Mesenchymal stem cell (in vitro differentiated cells and primary cell): Measurements from ENCODE around the gene LIPC.

Source experiments
- DNase-seq: peaks from one replicate; pipeline ENCODE4 v3.0.0-alpha.2; 2013
- H2AFZ ChIP-seq: one replicate; pipeline ENCODE4 v1.6.1; 2013; ENCODE audit warnings: low read depth, mild to moderate bottlenecking, control low read depth, inconsistent platforms, low read length, moderate library complexity
- H2AK5ac ChIP-seq: 2 replicates; pipeline ENCODE4 v1.6.1; 2013; ENCODE audit warnings: low read length, moderate library complexity, mild to moderate bottlenecking, inconsistent platforms; ENCODE audit not compliant: severe bottlenecking
- H2BK120ac ChIP-seq: one replicate; pipeline ENCODE4 v1.6.1; 2013; ENCODE audit warnings: low read depth, mild to moderate bottlenecking, inconsistent platforms, low read length, moderate library complexity
- H2BK12ac ChIP-seq, 2 experiments: one replicate each; pipeline ENCODE4 v1.6.1; 2013; ENCODE audit warnings: inconsistent platforms in 2 of 2, low read length in 2 of 2, mild to moderate bottlenecking in 2 of 2, moderate library complexity in 2 of 2, control low read depth in 1 of 2
- H2BK15ac ChIP-seq: one replicate; pipeline ENCODE4 v1.6.1; 2013; ENCODE audit warnings: mild to moderate bottlenecking, low read depth, inconsistent platforms; ENCODE audit not compliant: poor library complexity, severe bottlenecking
- H2BK5ac ChIP-seq: 2 replicates; pipeline ENCODE4 v1.6.1; 2013; ENCODE audit warnings: low read depth, mild to moderate bottlenecking, low read length, control low read depth, inconsistent platforms; ENCODE audit not compliant: poor library complexity, severe bottlenecking
- H3K14ac ChIP-seq, 2 experiments: one replicate each; pipeline ENCODE4 v1.6.1; 2013; ENCODE audit warnings: inconsistent platforms in 2 of 2, low read length in 2 of 2, control low read depth in 1 of 2, mild to moderate bottlenecking in 1 of 2, moderate library complexity in 1 of 2
- H3K18ac ChIP-seq, 2 experiments: one replicate each; pipeline ENCODE4 v1.6.1; 2013; ENCODE audit warnings: inconsistent platforms in 2 of 2, low read length in 2 of 2, control low read depth in 1 of 2, low read depth in 1 of 2, mild to moderate bottlenecking in 1 of 2
- H3K23ac ChIP-seq, 2 experiments: one replicate each; pipeline ENCODE4 v1.6.1; 2013; ENCODE audit warnings: inconsistent platforms in 2 of 2, low read length in 2 of 2, mild to moderate bottlenecking in 2 of 2, moderate library complexity in 2 of 2, control low read depth in 1 of 2
- H3K27ac ChIP-seq: 2 replicates; pipeline ENCODE4 v1.5.1; 2013; ENCODE audit warnings: mild to moderate bottlenecking, moderate library complexity, low read length, control low read depth, inconsistent platforms; ENCODE audit not compliant: poor library complexity, severe bottlenecking
- H3K27me3 ChIP-seq, 2 experiments: 2 replicates each; pipeline versions ENCODE4 v1.6.1 to v1.7.0; 2013; ENCODE audit warnings: low read length in 2 of 2, mild to moderate bottlenecking in 2 of 2, moderate library complexity in 2 of 2, control low read depth in 1 of 2, inconsistent platforms in 1 of 2; ENCODE audit not compliant: control insufficient read depth in 1 of 2, insufficient read depth in 1 of 2
- H3K36me3 ChIP-seq, 2 experiments: 2 replicates each; pipeline versions ENCODE4 v1.6.1 to v1.7.0; 2013; ENCODE audit warnings: low read length in 2 of 2, control low read depth in 1 of 2, inconsistent platforms in 1 of 2, low read depth in 1 of 2, mild to moderate bottlenecking in 1 of 2; ENCODE audit not compliant: insufficient read depth in 2 of 2, control insufficient read depth in 1 of 2
- H3K4ac ChIP-seq, 2 experiments: one replicate each; pipeline ENCODE4 v1.6.1; 2013; ENCODE audit warnings: inconsistent platforms in 2 of 2, low read length in 2 of 2, mild to moderate bottlenecking in 2 of 2, moderate library complexity in 2 of 2, control low read depth in 1 of 2, low read depth in 1 of 2
- H3K4me1 ChIP-seq: 2 replicates; pipeline ENCODE4 v1.6.1; 2013; ENCODE audit warnings: low read depth, low read length, control low read depth; ENCODE audit not compliant: control insufficient read depth, insufficient read depth
- H3K4me2 ChIP-seq: 2 replicates; pipeline ENCODE4 v1.6.1; 2013; ENCODE audit warnings: low read length, mild to moderate bottlenecking, inconsistent platforms; ENCODE audit not compliant: poor library complexity, severe bottlenecking
- H3K4me3 ChIP-seq, 2 experiments: 2 replicates each; pipeline versions ENCODE4 v1.5.1 to v1.7.0; 2013; ENCODE audit warnings: low read length in 2 of 2, mild to moderate bottlenecking in 2 of 2, control low read depth in 1 of 2, low read depth in 1 of 2; ENCODE audit not compliant: insufficient read depth in 1 of 2
- H3K79me1 ChIP-seq: replicated peaks from 2 replicates; pipeline ENCODE4 v1.6.1; 2013; ENCODE audit warnings: mild to moderate bottlenecking, control low read depth, low read length, inconsistent platforms; ENCODE audit not compliant: poor library complexity, severe bottlenecking
- H3K9ac ChIP-seq: 2 replicates; pipeline ENCODE4 v1.7.0; 2013; ENCODE audit warnings: mild to moderate bottlenecking, low read length, moderate library complexity
- H3K9me3 ChIP-seq: 2 replicates; pipeline ENCODE4 v1.7.0; 2013; ENCODE audit warnings: mild to moderate bottlenecking, low read length; ENCODE audit not compliant: control insufficient read depth
- H4K8ac ChIP-seq: one replicate; pipeline ENCODE4 v1.6.1; 2013; ENCODE audit warnings: inconsistent platforms, mild to moderate bottlenecking, low read length, moderate library complexity
- H4K91ac ChIP-seq: one replicate; pipeline ENCODE4 v1.6.1; 2013; ENCODE audit warnings: mild to moderate bottlenecking, low read length, inconsistent platforms
- WGBS: methylation state at CpG from one replicate; pipeline ENCODE4 v1.1.7; 2013; ENCODE audit warnings: mixed read lengths; 5-methylcytosine and 5-hydroxymethylcytosine counted together

Gene LIPC

GRCh38 chr15:58471348-58471747 lies 39.6 kb downstream of the LIPC start:
- H3K4ac ChIP-seq, result peak overlapping the region in 1 of 2 experiments; percentile 21
- no peak overlapping the region for H4K8ac ChIP-seq
- no peak overlapping the region for H3K27ac ChIP-seq
- no peaks in the 10 kb centered on the region for H3K79me1 ChIP-seq
- H4K91ac ChIP-seq, result no peak overlapping the region
- H2AFZ ChIP-seq, result no peak overlapping the region
- peak; percentile 20 for DNase-seq
- H3K23ac ChIP-seq, result no peak overlapping the region
- no peak overlapping the region for H2BK15ac ChIP-seq
- no peak overlapping the region for H3K4me3 ChIP-seq
- no peak overlapping the region for H3K4me2 ChIP-seq
- no peak overlapping the region for H3K18ac ChIP-seq
- no peak overlapping the region for H2BK5ac ChIP-seq
- WGBS, result 100% methylated on average over 1 of the region's 1 CpG
- no peak overlapping the region for H3K9ac ChIP-seq
- H3K4me1 ChIP-seq, result peaks cover 29% of the 10 kb centered on the region
- no peaks in the 10 kb centered on the region for H3K36me3 ChIP-seq
- no peaks in the 10 kb centered on the region for H3K9me3 ChIP-seq
- no peak overlapping the region for H3K14ac ChIP-seq
- no peaks in the 10 kb centered on the region for H3K27me3 ChIP-seq
- H2BK12ac ChIP-seq, result peak overlapping the region; percentile 2 to 77
- H2AK5ac ChIP-seq, result peak overlapping the region; percentile 95
- H2BK120ac ChIP-seq, result no peak overlapping the region

- Histone ChIP-seq H2AK5ac (peak overlapping the region; percentile 16), H3K4me1 (peaks cover 32% of the 10 kb centered on the region), H3K23ac (no peak overlapping the region), H3K4ac (no peak overlapping the region), H3K27me3 (no peaks in the 10 kb centered on the region), H3K9ac (no peak overlapping the region), H4K8ac (peak overlapping the region; percentile 41), H2AFZ (no peak overlapping the region), H3K27ac (no peak overlapping the region), H2BK120ac (no peak overlapping the region), H3K36me3 (no peaks in the 10 kb centered on the region), H3K4me3 (no peak overlapping the region), H2BK12ac (no peak overlapping the region), H2BK15ac (no peak overlapping the region), H4K91ac (no peak overlapping the region), H3K4me2 (no peak overlapping the region), H2BK5ac (no peak overlapping the region), H3K14ac (no peak overlapping the region), H3K9me3 (no peaks in the 10 kb centered on the region), H3K18ac (no peak overlapping the region), H3K79me1 (no peaks in the 10 kb centered on the region)
- 88% methylated on average over 3 of the region's 4 CpGs for WGBS
- no peak for DNase-seq
Observed at GRCh38 chr15:58472221-58472620, 40.4 kb downstream of the LIPC start.

DNA sequence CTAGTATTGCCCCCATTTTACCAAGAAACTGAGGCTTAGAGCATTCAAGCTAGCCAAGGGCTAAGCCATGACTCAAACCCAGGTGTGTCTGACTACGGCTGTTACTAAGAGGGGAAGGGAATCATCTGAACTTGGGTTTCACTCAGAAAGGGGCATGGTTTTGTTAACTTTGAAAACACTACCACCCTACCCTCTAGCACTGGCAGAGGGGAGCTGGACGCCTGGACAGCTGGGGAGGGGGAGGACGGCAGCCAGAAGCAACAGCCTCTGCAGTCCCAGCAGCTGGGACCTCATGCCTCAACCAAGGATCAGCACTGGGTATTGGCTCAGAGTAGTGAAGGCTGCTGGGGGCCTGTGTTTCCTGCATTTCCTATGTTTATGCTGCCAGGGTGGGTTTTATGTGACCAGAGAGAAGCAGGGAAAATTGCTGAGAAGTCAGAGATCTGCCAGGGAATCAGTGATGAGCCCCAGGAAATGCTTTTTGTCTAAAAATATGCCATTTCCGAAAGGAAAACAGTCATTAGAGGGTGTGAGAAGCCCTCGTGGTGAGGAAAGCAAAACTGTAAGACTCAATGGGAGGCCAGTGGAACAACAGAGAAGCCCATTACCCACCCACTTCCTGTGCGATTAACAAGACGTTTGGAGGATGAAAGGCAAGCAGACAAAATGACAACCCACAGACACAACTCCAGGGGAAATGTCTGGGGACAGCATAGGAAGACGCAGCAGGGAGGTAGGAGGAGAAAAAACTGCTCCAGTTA lies 41.2 kb downstream of the LIPC start:
- Histone ChIP-seq H3K18ac (peak overlapping the region; percentile 93 to 95), H3K4me2 (no peak overlapping the region), H2BK5ac (peak overlapping the region; percentile 84), H3K23ac (peak overlapping the region in 1 of 2 experiments; percentile 63), H4K91ac (peak overlapping the region; percentile 91), H4K8ac (peak overlapping the region; percentile 59), H2AFZ (peak overlapping the region; percentile 18), H3K36me3 (no peaks in the 10 kb centered on the region), H3K27me3 (no peaks in the 10 kb centered on the region), H3K4me1 (peaks cover 34% of the 10 kb centered on the region), H3K27ac (peak overlapping the region; percentile 86), H3K4ac (peak overlapping the region; percentile 66 to 81), H2BK12ac (peak overlapping the region; percentile 91 to 96), H2BK15ac (peak overlapping the region; percentile 12), H2BK120ac (peak overlapping the region; percentile 65), H3K14ac (peak overlapping the region in 1 of 2 experiments; percentile 81), H3K9ac (no peak overlapping the region), H2AK5ac (peak overlapping the region; percentile 99), H3K9me3 (no peaks in the 10 kb centered on the region), H3K79me1 (no peaks in the 10 kb centered on the region), H3K4me3 (no peak overlapping the region)
- WGBS, result 30% methylated on average over 7 of the region's 8 CpGs
- DNase-seq, result peak; percentile 44

DNA sequence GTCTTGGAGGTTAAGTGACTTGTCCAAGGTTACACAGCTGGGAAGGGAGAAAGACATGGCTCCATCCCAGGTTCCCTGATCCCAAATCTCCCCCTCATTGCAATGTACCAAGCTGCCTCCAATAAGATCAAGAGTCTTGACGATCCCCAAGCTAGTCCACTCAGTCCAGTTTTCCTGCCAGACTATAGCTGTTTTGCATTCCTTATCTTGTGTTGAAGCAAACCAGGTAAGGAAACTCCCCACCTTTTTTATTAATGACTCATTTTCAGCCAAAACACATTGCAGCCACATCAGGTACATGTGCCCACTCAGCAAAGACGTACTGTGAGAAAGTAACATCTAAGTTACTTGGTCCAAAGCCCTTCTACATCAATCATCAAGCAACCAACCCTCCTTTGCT lies 41.9 kb downstream of the LIPC start:
- peak; percentile 65 for DNase-seq
- H3K27me3 ChIP-seq, result no peaks in the 10 kb centered on the region
- H2BK15ac ChIP-seq, result peak overlapping the region; percentile 90
- peaks cover 32% of the 10 kb centered on the region for H3K4me1 ChIP-seq
- no peak overlapping the region for H2BK5ac ChIP-seq
- peak overlapping the region in 1 of 2 experiments; percentile 9 for H3K18ac ChIP-seq
- H3K9ac ChIP-seq, result no peak overlapping the region
- no peak overlapping the region for H3K4me3 ChIP-seq
- no peak overlapping the region for H3K23ac ChIP-seq
- H4K8ac ChIP-seq, result peak overlapping the region; percentile 59
- H3K9me3 ChIP-seq, result no peaks in the 10 kb centered on the region
- H3K4ac ChIP-seq, result peak overlapping the region in 1 of 2 experiments; percentile 50
- WGBS, result 54% methylated on average over 1 of the region's 2 CpGs
- peak overlapping the region; percentile 37 to 96 for H2BK12ac ChIP-seq
- H2AK5ac ChIP-seq, result peak overlapping the region; percentile 99
- H4K91ac ChIP-seq, result no peak overlapping the region
- no peak overlapping the region for H3K14ac ChIP-seq
- no peak overlapping the region for H2BK120ac ChIP-seq
- peak overlapping the region; percentile 19 for H3K4me2 ChIP-seq
- no peak overlapping the region for H2AFZ ChIP-seq
- H3K27ac ChIP-seq, result peak overlapping the region; percentile 86
- H3K79me1 ChIP-seq, result no peaks in the 10 kb centered on the region
- no peaks in the 10 kb centered on the region for H3K36me3 ChIP-seq
